Hematopoietic multipotent progenitor cell treated with erythropoietin and hydrocortisone succinate and interleukin-3 and kit ligand, for 17 days (in vitro differentiated cells): Measurements from ENCODE around the gene TMEM114.
A peak's percentile ranks its signal among the peaks of the same experiment; 100 is the strongest.
"Not testable (repeated sequence)": the region's sequence is repeated elsewhere in the genome, so short reads cannot be mapped to it uniquely, and the experiment has no call there.

Experiments used
- DNase-seq: peaks from one replicate; pipeline ENCODE4 v3.0.0-alpha.2; 2015; ENCODE audit warnings: low spot score

Gene TMEM114

DNA sequence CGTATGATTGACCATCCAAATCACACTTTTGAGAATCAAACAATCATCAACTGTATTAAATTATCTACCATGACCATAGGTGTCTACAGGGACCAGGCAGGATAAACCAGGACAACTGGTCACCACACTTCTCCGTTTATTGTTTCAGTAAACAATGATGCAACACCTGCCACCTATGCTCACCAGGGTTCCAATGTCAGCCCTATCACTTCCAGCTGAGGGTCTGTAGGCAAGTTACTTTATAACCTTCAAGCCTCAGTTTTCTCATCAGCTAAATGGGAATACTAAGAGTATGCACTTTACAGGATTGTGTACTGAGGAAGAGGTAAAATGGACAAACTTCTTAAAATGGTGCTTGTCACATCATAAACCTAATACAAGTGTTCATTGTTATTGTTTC lies 14.9 kb downstream of the TMEM114 start:
- no peak for DNase-seq

- peak; percentile 34 for DNase-seq
These were observed 17.2 kb downstream of the TMEM114 start for GRCh38 chr16:8572919-8573724.

DNA sequence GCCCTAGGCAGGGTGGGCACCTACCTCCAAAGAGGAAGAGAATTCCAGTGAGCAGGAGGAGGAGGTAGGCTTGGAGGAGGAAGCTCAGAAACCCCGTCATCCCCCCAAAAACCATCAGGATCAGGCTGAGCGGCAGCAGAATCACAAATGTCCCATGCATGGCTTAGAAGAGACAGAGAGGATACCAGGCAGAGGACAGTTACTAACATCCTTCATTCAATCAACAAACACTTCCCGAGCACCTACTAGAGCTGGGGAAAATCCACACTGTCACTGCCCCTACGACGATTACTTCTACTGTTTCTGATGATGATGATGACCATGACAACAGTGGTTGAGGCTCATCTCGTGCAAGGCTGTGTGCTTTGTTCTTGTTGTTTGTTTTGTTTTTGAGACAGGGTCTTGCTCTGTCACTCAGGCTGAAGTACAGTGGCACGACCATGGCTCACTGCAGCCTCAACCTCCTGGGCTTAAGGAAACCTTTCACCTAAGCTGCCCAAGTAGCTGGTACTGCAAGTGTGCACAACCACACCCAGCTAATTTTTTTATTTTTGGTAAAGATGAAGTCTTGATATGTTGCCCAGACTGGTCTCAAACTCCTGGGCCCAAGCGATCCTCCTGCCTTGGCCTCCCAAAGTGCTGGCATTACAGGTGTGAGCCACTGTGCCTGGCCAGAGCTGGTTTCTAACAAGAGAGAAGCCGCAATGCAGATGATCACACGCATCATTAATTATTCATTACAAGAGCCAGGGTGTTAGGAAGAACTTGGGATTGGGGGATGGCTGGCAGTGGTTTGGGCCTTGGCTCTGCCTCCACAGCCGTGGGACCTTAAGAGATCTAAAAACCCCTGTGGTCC lies 18.0 kb downstream of the TMEM114 start:
- DNase-seq: no peak

DNA sequence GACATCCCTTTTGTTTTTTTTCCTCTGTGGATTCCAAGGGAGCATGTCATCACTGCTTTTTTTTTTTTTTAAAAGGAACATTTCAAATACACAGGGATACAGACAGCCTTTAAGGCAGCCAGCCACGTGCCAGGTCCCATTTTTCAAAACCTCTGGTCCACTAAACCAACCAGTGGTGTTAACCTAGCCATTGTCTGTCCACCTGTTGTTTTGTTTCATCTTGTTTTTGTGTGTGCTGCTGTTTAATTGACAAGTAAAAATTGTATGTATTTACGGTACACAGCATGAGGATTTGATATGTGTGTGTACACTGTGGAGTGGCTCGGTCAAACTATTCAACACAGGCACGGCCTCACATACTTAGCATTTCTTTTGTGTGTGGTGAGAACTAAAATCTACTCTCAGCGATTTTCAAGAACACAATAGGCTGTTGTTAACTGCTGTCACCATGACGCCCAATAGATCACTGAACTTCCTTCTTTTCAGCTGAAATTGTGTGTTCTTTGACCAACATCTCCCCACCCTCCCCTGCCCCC lies 19.2 kb downstream of the TMEM114 start:
- DNase-seq: no peak

DNA sequence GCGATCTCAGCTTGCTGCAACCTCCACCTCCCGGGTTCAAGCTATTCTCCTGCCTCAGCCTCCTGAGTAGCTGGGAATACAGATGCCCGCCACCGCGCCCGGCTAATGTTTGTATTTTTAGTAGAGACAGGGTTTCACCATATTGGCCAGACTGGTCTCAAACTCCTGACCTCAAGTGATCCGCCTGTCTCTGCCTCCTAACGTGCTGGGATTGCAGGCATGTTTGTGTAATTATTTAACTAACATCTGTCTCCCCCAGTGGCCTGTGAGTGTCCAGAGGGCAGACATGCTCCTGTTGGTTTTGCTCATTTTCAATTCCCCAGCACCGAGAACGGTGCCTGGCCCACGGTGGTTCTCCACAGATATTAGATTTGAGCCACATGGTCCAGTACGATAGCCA lies 19.9 kb downstream of the TMEM114 start:
- not testable (repeated sequence) for DNase-seq

DNA sequence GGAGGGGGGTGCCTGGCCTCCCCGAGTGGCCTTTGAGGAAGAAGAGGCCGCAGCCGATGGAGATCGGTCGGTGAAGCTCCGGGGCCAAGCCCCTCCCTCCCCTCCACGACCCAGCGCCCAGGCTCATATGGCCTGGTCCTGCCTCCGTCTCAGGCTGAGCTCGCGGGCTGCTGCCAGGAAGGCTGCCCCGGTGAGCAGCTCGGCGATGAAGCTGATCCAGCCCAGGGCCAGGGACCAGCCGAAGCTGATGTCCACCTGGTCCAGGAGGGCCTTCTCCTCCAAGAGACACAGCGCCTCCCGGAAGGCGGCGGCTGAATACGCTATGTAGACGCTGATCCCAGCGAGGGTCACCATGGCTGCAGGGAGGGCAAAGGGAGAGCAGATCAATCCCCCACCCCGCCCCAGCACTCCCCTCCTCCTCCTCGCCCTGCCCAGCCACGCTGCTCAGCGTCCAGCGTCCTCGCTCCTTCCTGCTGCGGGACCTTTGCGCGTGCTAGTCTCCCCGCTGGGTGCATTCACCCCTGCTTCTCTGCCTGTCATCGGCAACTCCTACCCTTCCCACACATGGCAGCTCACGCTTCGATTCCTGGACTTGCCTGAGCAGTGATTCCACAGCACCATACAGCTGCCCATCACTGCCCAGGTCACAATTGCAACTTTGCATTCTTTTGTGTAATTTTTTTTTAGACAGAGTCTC lies 20.5 kb downstream of the TMEM114 start:
- DNase-seq: no peak

GRCh38 chr16:8568231-8568617 lies 22.1 kb downstream of the TMEM114 start:
- DNase-seq: no peak

DNA sequence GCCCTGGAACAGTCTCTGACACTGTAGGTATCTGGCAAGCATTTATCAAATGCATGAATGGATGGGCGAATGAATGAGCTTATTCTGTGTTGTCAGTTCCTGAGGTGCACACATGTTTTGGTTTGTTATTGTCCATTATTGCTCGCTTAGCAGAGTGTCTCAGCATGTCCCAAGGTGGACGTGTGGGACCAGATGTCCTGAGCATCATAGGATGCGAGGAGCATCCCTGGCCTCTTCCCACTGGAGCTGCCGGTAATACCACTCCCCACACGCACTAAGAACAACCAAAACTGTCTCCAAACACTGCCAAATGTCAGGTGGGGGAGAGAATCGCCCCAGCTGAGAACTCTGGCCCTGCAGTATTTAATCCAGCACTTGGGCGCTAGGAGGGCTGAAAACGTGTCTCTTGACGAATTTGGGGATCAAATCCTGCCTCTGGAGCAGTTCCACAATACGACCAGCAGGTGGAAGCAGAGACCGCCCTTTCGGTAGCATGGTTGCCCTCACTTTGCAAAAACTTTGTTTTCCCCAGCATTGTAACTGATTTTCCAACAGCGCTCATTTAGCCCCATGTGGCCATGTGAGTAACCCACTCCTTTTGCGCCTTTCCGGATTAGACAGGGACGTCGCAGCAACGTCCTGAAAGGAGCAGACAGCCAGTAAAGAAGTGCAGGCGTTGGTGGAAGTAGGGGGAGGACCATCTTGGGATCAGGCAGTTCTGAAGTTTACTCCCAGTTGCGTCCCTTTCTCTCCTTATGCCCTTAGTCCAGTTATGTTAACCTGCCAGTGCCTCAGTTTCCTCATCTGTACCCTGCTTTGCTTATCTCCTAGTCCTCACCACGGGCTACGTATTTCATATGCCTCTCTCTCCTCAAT lies 22.7 kb downstream of the TMEM114 start:
- DNase-seq: peak; percentile 82

DNA sequence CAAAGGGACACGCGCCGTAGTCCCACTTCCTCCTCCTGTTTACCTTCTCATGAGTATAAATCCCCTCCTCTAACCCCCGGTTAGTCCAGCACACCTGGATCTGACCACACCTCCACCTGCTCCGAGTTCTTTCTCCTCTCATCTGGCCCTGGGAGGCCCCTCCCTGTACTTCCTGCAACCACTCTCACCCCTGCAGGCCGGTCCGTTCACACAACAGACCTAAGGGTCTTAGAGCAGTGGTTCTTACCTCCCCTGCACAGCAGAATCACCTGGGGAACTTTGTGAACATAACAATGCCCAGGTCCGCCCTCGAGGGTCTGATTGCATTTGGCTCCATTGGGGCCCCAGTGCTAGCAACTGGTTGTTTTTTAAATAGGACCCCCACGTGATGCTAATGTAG lies 24.8 kb downstream of the TMEM114 start:
- DNase-seq: no peak

DNA sequence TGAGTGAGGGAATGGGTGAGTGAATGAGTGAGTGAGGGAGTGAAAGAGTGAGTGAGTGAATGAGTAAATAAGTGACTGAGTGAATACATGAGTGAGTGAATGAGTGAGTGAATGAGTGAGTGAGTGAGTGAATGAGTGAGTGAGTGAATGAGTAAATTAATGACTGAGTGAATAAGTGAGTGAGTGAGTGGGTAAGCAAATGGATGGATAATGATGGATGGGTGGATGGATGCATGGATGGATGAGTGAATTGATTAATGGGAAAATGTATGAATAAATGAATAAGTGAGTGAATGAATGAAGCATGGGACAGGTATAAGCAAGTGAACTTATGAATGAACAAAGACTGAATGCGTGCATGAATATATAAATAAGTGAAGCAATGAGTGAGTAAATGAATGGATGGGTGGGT lies 25.4 kb downstream of the TMEM114 start:
- no peak for DNase-seq

GRCh38 chr16:8563944-8564540 lies 26.3 kb downstream of the TMEM114 start:
- DNase-seq: not testable (repeated sequence)

DNA sequence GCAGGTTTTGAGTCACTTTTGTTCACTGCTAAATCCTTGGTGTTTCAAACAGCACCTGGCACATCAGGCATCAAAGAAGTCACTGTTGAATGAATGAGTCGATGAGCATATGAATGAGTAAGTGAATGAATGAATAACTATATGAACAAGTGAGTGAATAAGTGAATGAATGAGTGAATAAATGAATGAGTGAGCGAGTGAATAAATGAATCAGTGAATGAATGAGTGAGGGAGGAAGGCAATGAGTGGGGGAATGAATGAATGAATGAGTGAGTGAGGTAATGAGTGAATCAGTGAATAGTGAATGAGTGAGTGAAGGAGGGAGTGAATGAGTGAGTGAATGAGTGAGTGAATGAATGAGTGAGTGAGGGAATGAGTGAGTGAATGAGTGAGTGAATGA lies 28.8 kb downstream of the TMEM114 start:
- no peak for DNase-seq

DNA sequence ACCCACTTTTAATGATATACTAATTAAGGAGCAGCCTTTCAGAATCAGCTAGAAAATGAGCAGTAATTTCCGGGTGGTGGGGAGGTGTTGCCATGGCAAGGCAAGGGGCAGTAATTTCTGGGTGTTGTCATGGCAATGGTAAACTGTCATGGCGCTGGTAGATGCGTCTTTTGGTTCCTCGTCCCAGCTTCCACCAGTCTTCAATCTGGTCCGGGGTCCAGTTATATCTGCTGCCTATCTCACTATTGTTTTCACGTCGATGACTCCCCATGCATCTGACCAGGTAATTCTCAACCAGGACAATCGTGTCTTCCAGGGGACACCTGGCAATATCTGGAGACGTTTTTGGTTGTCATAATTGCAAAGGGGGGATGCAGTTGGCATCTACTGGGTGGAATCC lies 34.9 kb downstream of the TMEM114 start:
- no peak for DNase-seq

DNA sequence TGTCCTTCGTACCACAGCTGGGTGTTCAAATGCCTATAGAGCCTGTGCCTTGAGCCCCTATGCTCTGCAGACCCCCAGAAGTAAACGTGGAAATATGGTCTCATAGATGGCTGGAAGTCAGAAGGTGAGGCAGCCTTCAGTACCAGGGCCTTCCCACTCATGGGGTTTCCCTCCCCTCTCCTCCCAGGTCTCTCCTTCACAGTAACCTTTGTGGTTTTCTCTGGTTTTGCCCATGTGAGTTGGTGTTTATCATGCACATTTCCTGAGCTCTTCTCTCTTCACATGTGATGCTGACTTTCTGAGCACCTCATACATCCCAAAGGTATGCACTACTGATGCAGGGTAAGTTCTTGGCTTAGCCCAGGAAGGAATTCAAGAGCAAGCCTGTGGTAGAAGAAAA lies 35.4 kb downstream of the TMEM114 start:
- DNase-seq: no peak

DNA sequence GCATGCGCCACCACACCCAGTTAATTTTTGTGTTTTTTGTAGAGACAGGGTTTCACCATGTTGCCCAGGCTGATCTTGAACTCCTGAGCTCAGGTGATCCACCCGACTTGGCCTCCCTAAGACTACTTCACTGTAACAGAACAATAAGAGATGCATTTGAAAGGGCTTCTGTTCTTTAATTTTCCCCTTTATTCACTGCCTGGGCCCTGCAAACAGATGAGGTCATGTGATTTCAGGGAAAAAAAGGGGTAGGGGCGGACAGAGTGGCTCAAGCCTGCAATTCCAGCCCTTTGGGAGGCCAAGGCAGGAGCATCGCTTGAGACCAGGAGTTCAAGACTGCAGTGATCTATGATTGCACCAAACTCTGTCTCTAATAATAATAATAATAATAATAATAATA lies 36.3 kb downstream of the TMEM114 start:
- no peak for DNase-seq

DNA sequence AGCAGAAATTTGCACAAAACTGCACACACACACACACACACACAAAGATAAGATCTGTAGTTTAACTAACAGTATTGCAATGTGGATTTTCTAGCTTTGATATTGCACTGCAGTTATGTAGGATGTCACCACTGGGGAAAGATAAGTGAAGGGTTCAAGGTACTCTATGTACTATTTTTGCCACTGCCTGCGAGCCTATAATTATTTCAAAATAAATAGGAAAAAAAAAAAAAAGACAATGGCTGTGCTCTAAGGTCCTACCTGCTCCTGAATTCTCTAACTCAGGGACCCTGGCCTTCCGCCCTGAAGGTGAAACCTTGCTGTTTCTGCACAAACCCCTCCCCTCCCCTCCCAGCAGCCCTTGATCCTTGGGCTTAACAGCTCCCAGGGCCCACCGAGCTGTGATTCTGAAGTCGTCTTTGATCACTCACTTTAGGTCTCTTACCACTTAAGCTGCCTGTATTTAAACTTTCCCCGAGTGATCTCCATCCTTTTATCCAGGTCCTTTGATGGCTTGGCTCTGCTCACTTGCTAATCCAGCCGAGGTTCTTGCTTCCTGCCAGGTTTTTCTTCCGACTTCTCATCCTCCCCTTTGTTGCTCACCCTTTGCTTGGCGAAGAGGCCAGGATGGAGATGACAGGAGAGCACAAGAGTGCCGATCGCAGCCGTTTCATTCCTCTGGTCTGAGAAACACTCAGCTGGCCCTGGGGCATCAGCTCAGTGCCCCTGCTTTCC lies 37.7 kb downstream of the TMEM114 start:
- DNase-seq: no peak

DNA sequence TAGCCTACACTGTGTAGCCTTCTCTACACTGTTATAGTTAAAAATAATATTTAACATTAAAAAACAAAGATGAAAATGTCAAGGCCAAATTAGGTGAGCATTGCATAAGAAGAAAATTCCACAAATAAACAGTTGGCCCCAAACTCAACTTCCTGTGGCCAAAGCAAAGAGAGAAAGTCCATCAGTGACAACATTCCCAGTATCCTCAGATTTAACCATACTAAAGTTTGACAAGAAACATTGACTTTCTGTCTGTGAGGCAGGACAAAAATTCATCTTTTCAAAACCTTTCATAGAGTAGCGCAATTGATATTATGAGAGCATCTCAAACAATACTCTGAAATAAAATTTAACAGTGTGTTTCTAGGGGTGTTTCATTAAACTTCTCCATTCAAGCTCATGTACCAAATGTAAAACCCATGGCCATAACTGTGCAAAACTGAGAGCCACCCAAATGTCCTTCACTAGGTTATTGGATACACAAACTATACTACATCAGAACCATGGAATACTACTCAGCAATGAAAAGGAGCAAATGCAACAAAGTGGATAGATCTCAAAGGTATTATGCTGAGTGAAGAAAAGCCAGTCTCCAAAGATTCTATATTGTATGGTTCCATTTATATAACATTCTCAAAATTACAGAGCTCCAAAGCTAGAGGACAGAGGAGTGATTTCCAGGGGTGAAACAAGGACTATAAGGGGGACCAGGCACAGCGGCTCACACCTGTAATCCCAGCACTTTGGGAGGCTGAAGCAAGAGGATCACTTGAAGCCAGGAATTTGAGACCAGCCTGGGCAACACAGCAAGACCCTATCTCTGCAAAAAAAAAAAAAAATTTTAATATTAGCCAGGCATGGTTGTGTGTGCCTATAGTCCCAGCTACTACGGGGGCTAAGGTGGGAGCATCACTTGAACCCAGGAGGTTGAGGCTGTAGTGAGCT lies 38.7 kb downstream of the TMEM114 start:
- DNase-seq: no peak

DNA sequence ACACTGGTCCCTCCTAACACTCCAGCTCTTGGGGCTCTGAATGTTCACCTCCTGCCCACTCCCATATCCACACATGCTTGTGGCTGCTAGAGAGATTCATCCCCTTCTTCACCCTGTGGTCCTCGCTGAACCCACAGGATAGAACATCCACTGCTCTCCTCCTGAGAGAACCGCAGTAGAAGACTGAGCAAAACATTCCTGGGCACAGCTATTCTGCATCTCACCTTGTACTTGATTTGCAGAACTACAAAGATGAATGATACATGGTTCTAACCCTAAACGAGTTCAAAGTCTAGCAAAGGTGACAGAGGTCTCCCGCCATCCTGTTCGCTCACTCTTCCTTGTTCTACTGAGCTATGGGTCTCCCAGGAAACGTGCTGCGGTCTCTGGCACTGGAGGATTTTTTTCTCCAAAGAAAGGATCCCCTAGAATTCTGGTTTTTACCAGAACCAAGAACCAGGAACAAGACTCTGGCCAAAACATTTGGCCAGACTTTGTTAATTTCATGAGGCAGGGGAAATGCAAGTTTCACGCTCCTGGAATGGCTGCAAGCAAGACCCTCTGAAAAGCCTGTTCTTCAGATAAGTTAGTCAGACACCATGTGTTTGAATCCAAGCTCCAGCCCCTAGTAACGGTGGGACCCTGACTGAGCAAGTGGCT lies 39.5 kb downstream of the TMEM114 start:
- no peak for DNase-seq
